SJSA1 (cell line): ENCODE measurements around the gene AHRR. TPM values are rescaled to one million over a fixed set of nuclear protein-coding genes. Genes with fewer than 3 reads are reported as not detected.
"Not testable (repeated sequence)": the region's sequence is repeated elsewhere in the genome, so short reads cannot be mapped to it uniquely, and the experiment has no call there.

Source experiments
- DNase-seq, 2 experiments: peaks; one replicate each; pipeline ENCODE4 v3.0.0-alpha.2; 2015 to 2020; ENCODE audit warnings: low spot score in 2 of 2, low read depth in 1 of 2
- H3K27ac ChIP-seq: fragments of 250-450 bp; sonication (Bioruptor Pico); 2 replicates; pipeline ENCODE4 v1.5.1; 2020; ENCODE audit warnings: mild to moderate bottlenecking, moderate library complexity
- H3K27me3 ChIP-seq: fragments of 250-450 bp; sonication (Bioruptor Pico); replicated peaks from 2 replicates; pipeline ENCODE4 v1.5.1; 2020; ENCODE audit warnings: mild to moderate bottlenecking, moderate library complexity
- H3K36me3 ChIP-seq: fragments of 250-450 bp; sonication (Bioruptor Pico); 2 replicates; pipeline ENCODE4 v1.5.1; 2020; ENCODE audit warnings: mild to moderate bottlenecking
- H3K4me1 ChIP-seq: fragments of 250-450 bp; sonication (Bioruptor Pico); replicated peaks from 2 replicates; pipeline ENCODE4 v1.6.1; 2021; ENCODE audit warnings: mild to moderate bottlenecking
- H3K4me3 ChIP-seq: fragments of 250-450 bp; sonication (Bioruptor Pico); 2 replicates; pipeline ENCODE4 v1.5.1; 2020; ENCODE audit warnings: mild to moderate bottlenecking
- H3K9me3 ChIP-seq: fragments of 250-450 bp; sonication (Bioruptor Pico); replicated peaks from 2 replicates; pipeline ENCODE4 v1.5.1; 2020; ENCODE audit warnings: mild to moderate bottlenecking
- total RNA-seq: library from RNA; depleted of rRNA; stranded (reverse); fragments of >200 nt; shearing (Covaris generic); gene quantifications from 2 replicates; pipeline ENCODE4 v1.2.3, GENCODE V29; 2014

AHRR gene
- total RNA-seq, 1 experiment from 2014 or later, result 22.6 TPM

DNA sequence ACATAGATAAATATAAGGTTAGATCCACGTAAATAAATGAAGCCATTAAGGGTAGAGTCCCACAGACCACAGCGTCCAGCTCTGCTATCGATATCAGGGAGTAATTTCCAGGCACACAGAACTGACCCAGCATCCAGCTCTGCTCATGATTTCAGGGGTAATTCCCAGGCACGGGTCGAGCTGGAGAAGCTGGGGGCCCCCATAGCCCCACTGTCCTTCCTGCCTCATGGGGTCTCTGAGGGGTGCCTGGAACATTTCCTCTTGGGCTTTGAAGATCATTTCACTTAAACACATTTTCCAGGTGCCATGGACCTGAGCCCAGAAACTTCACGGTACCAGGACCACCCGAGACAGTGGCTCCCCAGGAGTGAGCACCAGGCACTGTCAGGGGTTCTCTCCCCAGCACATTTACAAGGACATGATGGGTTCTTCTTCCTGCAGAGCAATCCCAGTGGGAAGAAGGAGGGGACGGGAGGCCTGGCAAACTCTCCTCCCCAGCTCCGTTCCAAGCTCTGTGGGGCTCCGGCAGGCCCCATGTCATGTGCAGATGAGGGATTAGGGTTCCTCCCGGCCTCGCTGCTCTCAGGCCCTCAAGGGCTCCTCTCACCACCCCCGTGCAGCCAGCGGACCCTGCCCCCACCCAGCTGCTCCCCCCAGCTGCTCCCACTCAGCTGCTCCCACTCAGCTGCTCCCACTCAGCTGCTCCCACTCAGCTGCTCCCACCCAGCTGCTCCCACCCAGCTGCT, 23.4 kb upstream of the AHRR start:
- DNase-seq, H3K36me3 ChIP-seq, H3K27me3 ChIP-seq, H3K27ac ChIP-seq, H3K9me3 ChIP-seq, H3K4me1 ChIP-seq, H3K4me3 ChIP-seq: not testable (repeated sequence)

DNA sequence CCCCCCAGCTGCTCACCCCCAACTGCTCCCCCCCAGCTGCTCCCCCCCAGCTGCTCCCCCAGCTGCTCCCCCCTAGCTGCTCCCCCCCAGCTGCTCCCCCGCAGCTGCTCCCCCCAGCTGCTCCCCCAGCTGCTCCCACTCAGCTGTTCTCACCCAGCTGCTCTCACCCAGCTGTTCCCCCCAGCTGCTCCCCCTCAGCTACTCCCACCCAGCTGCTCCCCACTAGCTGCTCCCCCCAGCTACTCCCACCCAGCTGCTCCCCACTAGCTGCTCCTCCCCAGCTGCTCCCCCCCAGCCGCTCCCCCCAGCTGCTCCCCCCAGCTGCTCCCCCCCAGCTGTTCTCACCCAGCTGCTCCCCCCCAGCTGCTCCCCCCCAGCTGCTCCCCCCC, 22.8 kb upstream of the AHRR start:
- no peaks in the 10 kb centered on the region for H3K36me3 ChIP-seq
- H3K4me1 ChIP-seq, result peaks cover 4% of the 10 kb centered on the region
- H3K27ac ChIP-seq, result no peak overlapping the region
- H3K9me3 ChIP-seq, result no peaks in the 10 kb centered on the region
- no peaks in the 10 kb centered on the region for H3K27me3 ChIP-seq
- H3K4me3 ChIP-seq, result no peak overlapping the region
- DNase-seq, result no peak

DNA sequence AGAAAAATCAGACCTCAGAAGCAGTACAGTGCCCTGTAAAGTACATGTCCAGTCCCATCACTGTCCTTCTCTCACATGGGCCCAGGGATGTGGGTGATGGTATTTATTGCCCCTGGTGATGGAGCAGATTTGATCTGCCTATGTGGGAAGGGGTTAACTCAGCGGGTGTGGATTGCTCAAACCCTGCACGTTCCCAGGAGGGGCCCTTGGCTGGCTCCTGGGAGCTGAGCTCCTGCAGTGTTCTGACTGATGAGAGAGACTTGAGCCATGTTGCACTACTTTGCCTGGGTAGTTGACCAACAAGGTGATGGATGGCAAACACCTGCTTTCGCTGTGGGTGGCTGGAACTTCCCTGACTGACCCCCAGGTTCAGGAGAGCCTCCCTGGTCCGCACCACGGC, 21.6 kb upstream of the AHRR start:
- H3K9me3 ChIP-seq, DNase-seq, H3K36me3 ChIP-seq, H3K27me3 ChIP-seq, H3K27ac ChIP-seq, H3K4me1 ChIP-seq, H3K4me3 ChIP-seq: not testable (repeated sequence)

DNA sequence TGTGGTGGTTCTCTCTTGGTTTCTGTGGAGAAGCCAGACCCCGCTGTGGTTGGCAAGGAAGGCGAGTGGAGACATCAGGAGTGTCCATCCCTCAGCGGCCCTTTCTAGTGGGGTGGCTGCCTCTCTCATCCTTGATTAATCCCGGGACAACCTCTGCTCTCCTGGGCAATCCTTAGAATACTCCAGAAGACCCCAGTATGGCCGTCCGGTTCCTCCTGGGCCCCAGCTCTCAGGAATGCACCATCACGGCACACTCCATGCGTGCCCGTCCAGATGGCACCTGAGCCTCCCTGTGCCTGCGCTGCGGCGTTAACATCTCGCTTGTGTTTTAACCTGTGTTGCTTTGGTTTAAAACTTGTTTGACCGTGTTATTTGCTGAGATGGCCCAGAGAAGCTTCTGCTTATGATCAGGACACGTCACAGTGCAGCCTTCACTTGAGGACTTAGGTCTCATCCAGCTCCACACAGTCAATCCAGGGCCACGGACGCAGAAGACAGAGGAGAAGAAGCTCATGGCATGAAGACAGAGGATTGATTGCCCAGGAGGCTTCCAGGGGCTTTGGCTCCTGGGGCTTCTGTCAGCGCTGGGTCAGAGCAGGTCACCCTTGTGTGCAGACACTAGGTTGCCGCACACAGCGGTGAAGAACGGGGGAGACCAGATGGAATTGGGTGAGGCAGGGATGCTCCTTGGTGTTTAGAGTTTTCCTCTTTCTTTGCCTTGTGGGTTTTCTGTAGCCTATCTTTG, 20.7 kb upstream of the AHRR start:
- DNase-seq, result not testable (repeated sequence)

DNA sequence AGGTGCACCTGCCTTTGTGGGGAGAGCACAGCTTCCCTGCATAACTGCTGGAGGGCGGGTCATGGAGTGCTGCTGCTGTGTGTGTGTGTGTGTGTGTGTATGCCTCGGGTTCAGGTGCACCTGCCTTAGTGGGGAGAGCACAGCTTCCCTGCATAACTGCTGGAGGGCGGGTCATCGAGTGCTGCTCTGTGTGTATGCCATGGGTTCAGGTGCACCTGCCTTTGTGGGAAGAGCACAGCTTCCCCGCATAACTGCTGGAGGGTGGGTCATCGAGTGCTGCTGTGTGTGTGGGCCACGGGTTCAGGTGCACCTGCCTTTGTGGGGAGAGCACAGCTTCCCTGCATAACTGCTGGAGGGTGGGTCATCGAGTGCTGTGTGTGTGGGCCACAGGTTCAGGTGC, 19.1 kb upstream of the AHRR start:
- not testable (repeated sequence) for H3K27me3 ChIP-seq, H3K27ac ChIP-seq, H3K4me1 ChIP-seq, H3K9me3 ChIP-seq, H3K4me3 ChIP-seq, DNase-seq
- peaks cover 17% of the 10 kb centered on the region for H3K36me3 ChIP-seq

More for the DNA sequence above, 20.7 kb upstream of the AHRR start:
- H3K9me3 ChIP-seq, H3K4me3 ChIP-seq, H3K36me3 ChIP-seq, H3K4me1 ChIP-seq, H3K27me3 ChIP-seq, H3K27ac ChIP-seq: not testable (repeated sequence)

DNA sequence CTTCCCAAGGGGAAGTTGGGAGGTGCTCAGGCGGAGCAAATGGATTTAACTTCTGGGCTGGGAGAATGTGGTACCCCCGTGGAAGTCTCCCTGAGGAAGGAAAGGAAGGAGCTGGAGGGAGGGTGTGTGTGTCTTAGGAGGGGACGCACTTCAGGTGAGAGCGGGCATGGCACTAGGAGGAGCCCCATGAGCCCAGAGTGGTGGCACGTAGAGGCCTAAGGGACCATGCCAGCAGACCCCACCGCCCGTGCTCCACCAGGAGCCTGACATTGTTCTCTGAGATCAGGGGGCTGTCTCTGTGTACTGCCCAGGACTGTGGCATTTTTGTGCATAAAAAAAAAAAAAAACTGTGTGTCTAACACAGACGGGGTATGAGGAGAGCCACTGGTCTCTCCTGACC, 18.5 kb upstream of the AHRR start:
- Histone ChIP-seq H3K27me3 (no peaks in the 10 kb centered on the region), H3K9me3 (no peaks in the 10 kb centered on the region), H3K36me3 (peaks cover 18% of the 10 kb centered on the region), H3K4me3 (no peak overlapping the region), H3K27ac (no peak overlapping the region), H3K4me1 (no peaks in the 10 kb centered on the region)
- no peak for DNase-seq

DNA sequence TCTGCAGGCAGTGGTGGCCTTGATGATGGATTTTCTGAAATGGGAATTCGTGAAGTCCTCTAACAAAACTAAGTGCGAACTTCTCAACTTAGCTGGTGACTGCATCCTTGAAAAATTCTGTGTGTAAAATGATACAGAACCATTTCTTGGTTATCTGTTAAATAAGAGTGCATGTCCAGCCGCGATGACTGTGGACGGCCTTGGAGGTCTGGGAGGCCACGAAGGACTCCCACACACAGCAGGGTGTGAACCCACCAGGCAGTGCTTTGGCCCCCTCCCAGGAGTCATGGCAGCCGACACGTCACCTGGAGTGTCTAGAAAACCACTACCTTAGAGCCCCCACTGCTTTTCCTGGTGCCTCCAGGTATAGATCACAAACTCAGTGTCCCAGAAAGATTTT, 17.8 kb upstream of the AHRR start:
- H3K36me3 ChIP-seq, result peaks cover 23% of the 10 kb centered on the region
- not testable (repeated sequence) for H3K9me3 ChIP-seq, DNase-seq, H3K4me3 ChIP-seq, H3K4me1 ChIP-seq, H3K27me3 ChIP-seq, H3K27ac ChIP-seq

DNA sequence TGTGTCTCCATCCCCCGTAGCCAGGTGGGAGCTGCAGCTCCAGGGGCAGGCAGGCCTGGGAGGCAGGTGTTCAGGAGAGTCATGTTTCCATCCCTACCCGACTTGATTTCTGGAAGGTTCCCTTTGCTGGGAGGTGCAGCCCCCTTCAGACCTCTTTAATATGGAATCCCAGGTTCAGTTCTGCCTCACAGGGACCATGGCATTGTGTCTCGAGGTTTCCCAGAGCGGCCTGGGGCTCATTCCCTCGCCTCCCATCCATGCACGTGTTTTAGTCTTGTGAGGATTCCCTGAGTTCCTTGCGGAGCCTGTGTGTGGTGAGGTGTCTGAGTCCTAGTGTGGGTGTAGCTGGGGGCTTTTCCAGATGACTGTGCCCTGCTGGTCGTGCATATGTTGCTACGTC, 16.5 kb upstream of the AHRR start:
- Histone ChIP-seq H3K27ac (no peak overlapping the region), H3K36me3 (peaks cover 24% of the 10 kb centered on the region), H3K27me3 (no peaks in the 10 kb centered on the region), H3K4me3 (no peak overlapping the region), H3K4me1 (no peaks in the 10 kb centered on the region; the same call in 1 of the 2 replicates), H3K9me3 (no peaks in the 10 kb centered on the region)
- no peak for DNase-seq

DNA sequence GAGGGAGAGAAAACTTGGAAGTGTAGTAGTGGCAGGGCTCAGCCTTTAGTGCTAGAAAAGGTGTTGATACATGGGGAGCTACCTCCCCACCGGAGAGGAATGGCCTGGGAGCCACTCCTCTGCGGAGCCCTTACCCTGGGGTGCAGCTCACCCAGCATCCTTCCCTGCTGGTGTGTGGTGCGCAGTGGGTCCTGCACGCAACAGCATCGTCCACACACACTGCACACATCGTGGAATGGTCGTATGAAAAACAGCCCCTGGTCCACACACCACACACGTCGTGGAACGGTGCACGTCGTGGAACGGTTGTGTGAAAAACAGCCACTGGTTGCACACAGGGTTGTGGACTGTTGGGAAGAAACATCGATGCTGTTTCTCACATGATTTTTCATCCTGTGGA, 16.1 kb upstream of the AHRR start:
- Histone ChIP-seq H3K4me3 (no peak overlapping the region), H3K4me1 (no peaks in the 10 kb centered on the region; the same call in 1 of the 2 replicates), H3K27me3 (no peaks in the 10 kb centered on the region), H3K27ac (no peak overlapping the region), H3K9me3 (no peaks in the 10 kb centered on the region), H3K36me3 (peaks cover 28% of the 10 kb centered on the region)
- no peak for DNase-seq

DNA sequence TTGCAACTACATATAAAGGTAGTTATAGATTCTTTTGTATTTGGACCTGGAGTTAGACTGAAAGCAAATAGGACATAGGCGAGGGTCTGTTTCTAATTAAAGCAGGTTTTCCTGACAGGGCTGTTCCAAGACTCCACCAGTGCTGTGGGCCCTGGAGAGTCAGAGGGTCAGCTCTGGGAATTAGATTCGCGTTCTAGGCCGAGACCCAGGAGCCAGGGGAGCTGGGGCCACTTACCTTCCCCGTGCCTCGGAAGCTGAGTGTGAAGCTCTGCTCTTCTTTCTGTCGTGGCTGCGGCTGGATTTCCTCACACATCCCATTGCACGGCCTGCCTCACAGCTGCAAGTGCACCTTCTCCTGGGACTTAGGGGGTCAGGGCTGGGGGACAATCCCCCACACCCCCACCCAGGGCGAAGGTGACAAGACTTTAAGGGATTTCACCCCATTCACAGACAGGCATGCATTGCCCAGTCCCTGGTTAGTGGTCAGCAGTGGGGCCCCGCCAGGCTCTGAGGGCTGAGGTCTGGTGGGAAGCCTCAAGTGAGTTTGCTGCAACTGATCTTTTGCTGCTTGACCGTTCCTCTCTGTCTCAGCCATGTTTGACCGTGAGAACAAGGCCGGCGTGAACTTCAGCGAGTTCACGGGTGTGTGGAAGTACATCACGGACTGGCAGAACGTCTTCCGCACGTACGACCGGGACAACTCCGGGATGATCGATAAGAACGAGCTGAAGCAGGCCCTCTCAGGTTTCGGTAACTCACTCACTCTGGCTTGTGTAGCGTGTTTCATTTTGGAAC, 15.3 kb upstream of the AHRR start:
- Histone ChIP-seq H3K36me3 (peaks cover 30% of the 10 kb centered on the region), H3K27me3 (no peaks in the 10 kb centered on the region), H3K4me1 (no peaks in the 10 kb centered on the region; the same call in 1 of the 2 replicates), H3K4me3 (no peak overlapping the region), H3K27ac (no peak overlapping the region), H3K9me3 (no peaks in the 10 kb centered on the region)
- DNase-seq, result no peak

DNA sequence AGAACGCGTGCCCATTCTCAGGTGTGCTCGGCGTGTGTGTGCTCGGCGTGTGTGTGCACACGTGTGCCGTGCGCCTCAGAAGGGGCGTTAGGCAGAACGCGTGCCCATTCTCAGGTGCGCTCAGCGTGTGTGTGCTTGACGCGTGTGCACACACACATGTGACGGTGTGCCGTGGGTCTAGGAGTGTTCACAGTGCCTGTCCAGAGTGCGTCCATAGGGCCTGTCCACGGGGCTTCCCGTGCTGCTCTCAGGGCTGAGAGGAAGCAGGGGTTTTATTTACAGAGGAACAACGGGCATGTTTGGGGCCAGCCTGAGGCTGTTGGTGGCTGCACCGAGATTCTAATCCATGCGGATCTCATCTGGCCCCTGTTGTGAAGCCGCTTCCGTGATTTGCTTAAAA, 14.2 kb upstream of the AHRR start:
- no peak overlapping the region for H3K27ac ChIP-seq
- peaks cover 35% of the 10 kb centered on the region for H3K36me3 ChIP-seq
- DNase-seq, result no peak
- no peaks in the 10 kb centered on the region for H3K9me3 ChIP-seq
- H3K4me3 ChIP-seq, result no peak overlapping the region
- H3K27me3 ChIP-seq, result no peaks in the 10 kb centered on the region
- no peaks in the 10 kb centered on the region; the same call in 1 of the 2 replicates for H3K4me1 ChIP-seq

DNA sequence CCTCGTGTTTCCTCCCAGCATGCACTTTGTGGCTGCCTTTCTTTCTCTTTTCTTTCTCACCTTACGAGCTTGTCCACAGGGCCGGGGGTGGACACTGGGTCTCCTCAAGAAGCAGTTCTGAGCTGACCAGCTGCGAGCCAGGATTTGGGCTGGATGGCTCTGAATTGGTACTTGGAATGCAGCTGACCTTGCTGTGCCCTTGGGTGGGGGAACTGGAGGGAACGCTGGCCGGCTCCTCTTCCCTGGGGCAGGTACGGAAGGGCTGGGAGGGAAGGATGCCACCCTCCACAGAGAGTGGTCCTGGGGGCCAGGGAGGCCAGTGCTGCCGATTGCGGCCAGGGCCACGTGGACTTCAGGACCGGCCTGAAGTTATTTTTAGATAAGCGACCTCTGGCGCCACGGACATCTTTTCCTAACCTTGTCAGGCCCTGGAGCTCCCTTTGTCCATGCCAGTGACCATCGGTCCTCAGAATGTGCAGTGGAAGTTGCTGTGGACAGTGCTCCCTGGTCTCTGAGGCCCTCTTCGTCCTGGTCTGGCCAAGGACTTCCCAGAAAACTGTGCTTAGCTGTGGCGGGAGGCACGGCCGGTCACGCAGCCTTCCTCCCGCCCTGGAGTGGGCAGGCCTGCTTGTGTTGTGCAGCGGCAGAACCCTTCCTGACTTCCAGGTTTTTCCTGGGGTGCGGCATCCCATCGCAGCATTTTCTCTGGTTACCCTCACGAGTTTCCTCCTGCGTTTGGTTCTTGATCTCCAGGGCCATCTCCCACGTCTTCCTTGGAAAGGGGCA, 13.5 kb upstream of the AHRR start:
- Histone ChIP-seq H3K9me3 (no peaks in the 10 kb centered on the region), H3K27ac (no peak overlapping the region), H3K36me3 (peaks cover 35% of the 10 kb centered on the region), H3K4me1 (no peaks in the 10 kb centered on the region; the same call in 1 of the 2 replicates), H3K27me3 (no peaks in the 10 kb centered on the region), H3K4me3 (no peak overlapping the region)
- no peak for DNase-seq

DNA sequence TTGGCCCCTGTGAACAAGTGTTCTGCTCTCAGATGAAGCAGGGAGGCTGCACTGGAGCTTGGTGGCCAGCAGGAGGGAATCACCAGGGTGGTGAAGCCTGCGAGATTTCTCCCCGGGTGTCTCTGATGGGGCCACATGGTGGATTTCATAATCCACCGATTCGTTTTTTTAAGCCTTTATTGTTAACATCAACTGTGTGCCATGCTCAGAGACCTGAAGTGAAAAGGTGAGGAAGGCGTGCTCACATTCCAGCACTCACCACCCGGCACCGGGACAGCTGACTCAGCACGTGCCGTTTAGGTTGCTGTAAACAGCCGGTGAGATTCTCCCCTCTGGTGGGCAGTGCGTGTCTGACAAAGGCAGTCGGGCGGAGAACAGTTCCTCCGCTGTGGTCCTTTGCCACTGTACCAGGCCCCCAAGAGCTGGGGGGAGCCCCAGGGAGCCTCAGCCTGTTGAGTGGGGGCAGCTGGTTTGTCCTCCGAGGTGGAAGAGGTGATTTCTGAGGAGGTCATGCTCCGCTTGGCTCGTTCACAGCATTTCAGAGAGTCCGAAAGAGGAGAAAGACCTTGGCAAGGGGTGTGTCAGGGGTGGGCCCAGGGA, 12.7 kb upstream of the AHRR start:
- H3K27ac ChIP-seq, result no peak overlapping the region
- H3K9me3 ChIP-seq, result no peaks in the 10 kb centered on the region
- H3K36me3 ChIP-seq, result peaks cover 37% of the 10 kb centered on the region
- no peaks in the 10 kb centered on the region for H3K27me3 ChIP-seq
- H3K4me3 ChIP-seq, result no peak overlapping the region
- peak in 1 of 2 experiments; percentile 16 for DNase-seq
- no peaks in the 10 kb centered on the region; the same call in 1 of the 2 replicates for H3K4me1 ChIP-seq
